ENCODE data around the gene CSNK2A1. TPM values are rescaled to one million over a fixed set of nuclear protein-coding genes. Genes with fewer than 3 reads are reported as not detected.

The CSNK2A1 gene
- total RNA-seq, 1 experiment from 2014 or later = 229 TPM

DNA sequence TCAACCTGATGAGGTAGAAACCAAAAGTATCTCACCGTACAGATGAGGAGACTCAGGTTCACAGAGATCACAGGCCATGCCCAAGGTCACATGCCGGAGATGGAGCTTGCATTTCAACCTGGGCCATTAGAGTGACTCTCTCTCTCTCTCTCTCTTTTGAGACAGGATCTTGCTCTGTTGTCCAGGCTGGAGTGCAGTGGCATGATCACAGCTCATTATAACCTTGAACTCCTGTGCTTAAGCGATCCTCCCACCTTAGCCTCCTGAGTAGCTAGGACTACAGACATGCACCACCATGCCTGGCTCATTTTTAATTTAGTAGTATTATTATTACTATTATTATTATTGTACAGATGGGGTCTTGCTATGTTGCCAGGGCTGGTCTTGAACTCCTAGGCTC is 2.8 kb upstream of the CSNK2A1 start:
- Histone ChIP-seq H2BK15ac (ENCODE audit: low read depth, low read length) (no peak overlapping the region), H3K79me2 (ENCODE audit: insufficient read depth, low read length) (peaks cover 17% of the 10 kb centered on the region), H3K9ac (ENCODE audit: extremely low read depth, insufficient read length, low read length) (no peak overlapping the region), H3K14ac (ENCODE audit: insufficient read depth, low read length) (no peak overlapping the region), H3K27me3 (ENCODE audit: insufficient read depth, low read length) (no peaks in the 10 kb centered on the region), H3K18ac (ENCODE audit: insufficient read length, low read depth, low read length) (no peak overlapping the region), H3K4me1 (ENCODE audit: insufficient read depth, low read length) (no peaks in the 10 kb centered on the region), H3K79me1 (ENCODE audit: insufficient read depth, low read depth, low read length, poor library complexity, severe bottlenecking) (no peaks in the 10 kb centered on the region), H3K27ac (ENCODE audit: insufficient read length, low read depth, low read length) (no peak overlapping the region), H3K4ac (ENCODE audit: low read depth, low read length) (no peak overlapping the region), H3K23ac (ENCODE audit: insufficient read length, low read depth, low read length) (no peak overlapping the region), H3K4me2 (ENCODE audit: insufficient read depth, insufficient read length, low read length) (no peak overlapping the region), H2BK20ac (ENCODE audit: low read depth, low read length, poor library complexity, severe bottlenecking) (no peak overlapping the region), H2BK12ac (ENCODE audit: insufficient read length, low read depth, low read length) (no peak overlapping the region), H3K23me2 (ENCODE audit: insufficient read length, low read depth, low read length, poor library complexity, severe bottlenecking) (peaks cover 5% of the 10 kb centered on the region), H4K8ac (replicated peaks; ENCODE audit: insufficient read length, low read depth, low read length) (no peak overlapping the region), H3K56ac (ENCODE audit: insufficient read length, low read depth, low read length) (no peak overlapping the region), H3T11ph (ENCODE audit: low read length) (no peak overlapping the region), H2AK5ac (ENCODE audit: insufficient read length, low read length) (no peak overlapping the region), H2BK120ac (ENCODE audit: low read depth, low read length, poor library complexity, severe bottlenecking) (no peak overlapping the region), H4K5ac (ENCODE audit: insufficient read length, low read depth, low read length) (no peak overlapping the region), H4K20me1 (ENCODE audit: control insufficient read depth, insufficient read depth, insufficient read length) (no peaks in the 10 kb centered on the region), H3K9me3 (ENCODE audit: control insufficient read depth, low read depth, low read length) (no peaks in the 10 kb centered on the region), H4K91ac (ENCODE audit: insufficient read length, low read depth, low read length) (no peak overlapping the region), H2BK5ac (ENCODE audit: insufficient read length, low read length) (no peak overlapping the region), H2AFZ (ENCODE audit: low read length) (no peak overlapping the region)
- no peak overlapping the region for H3K4me3 Mint-ChIP-seq
- H3K27me3 Mint-ChIP-seq (ENCODE audit: low read depth) = peaks cover 40% of the 10 kb centered on the region
- H3K4me1 Mint-ChIP-seq = peaks cover 16 to 27% of the 10 kb centered on the region in 2 experiments
- H3K27ac Mint-ChIP-seq = no peak overlapping the region
- WGBS (ENCODE audit: extremely low coverage, insufficient read length, low lambda C conversion rate) = no CpG with 5 or more reads among the region's 3 CpGs
- peaks cover 0 to 5% of the 10 kb centered on the region in 2 experiments; a peak in 3 of 5 replicates for H3K9me3 Mint-ChIP-seq
- no peak for DNase-seq
- H3K36me3 Mint-ChIP-seq (ENCODE audit: insufficient read depth in 1 of 3, low read depth in 3 of 3) = peaks cover 5 to 11% (median 9%) of the 10 kb centered on the region in 3 experiments
- TF ChIP-seq, protein P1, sequence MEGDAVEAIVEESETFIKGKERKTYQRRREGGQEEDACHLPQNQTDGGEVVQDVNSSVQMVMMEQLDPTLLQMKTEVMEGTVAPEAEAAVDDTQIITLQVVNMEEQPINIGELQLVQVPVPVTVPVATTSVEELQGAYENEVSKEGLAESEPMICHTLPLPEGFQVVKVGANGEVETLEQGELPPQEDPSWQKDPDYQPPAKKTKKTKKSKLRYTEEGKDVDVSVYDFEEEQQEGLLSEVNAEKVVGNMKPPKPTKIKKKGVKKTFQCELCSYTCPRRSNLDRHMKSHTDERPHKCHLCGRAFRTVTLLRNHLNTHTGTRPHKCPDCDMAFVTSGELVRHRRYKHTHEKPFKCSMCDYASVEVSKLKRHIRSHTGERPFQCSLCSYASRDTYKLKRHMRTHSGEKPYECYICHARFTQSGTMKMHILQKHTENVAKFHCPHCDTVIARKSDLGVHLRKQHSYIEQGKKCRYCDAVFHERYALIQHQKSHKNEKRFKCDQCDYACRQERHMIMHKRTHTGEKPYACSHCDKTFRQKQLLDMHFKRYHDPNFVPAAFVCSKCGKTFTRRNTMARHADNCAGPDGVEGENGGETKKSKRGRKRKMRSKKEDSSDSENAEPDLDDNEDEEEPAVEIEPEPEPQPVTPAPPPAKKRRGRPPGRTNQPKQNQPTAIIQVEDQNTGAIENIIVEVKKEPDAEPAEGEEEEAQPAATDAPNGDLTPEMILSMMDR (conservative IDR thresholded peaks at IDR 0.05) = no peak
